Ectodermal cell (in vitro differentiated cells): ENCODE results near the gene GPR162.

Source experiments
- H3K27ac ChIP-seq: 2 replicates; pipeline ENCODE4 v1.7.0; 2013; ENCODE audit warnings: mild to moderate bottlenecking, low read depth, low read length; ENCODE audit not compliant: insufficient read depth, poor library complexity, severe bottlenecking
- H3K27me3 ChIP-seq: 2 replicates; pipeline ENCODE4 v1.7.0; 2013; ENCODE audit warnings: mild to moderate bottlenecking, low read length; ENCODE audit not compliant: insufficient read depth, control insufficient read depth, poor library complexity, severe bottlenecking
- H3K36me3 ChIP-seq: one replicate; pipeline ENCODE4 v1.7.0; 2013; ENCODE audit warnings: low read length; ENCODE audit not compliant: control insufficient read depth, insufficient read depth
- H3K4me1 ChIP-seq: one replicate; pipeline ENCODE4 v1.7.0; 2013; ENCODE audit warnings: low read length; ENCODE audit not compliant: control insufficient read depth, insufficient read depth
- H3K4me3 ChIP-seq: 2 replicates; pipeline ENCODE4 v1.7.0; 2013; ENCODE audit warnings: low read depth, low read length, control low read depth; ENCODE audit not compliant: insufficient read depth
- H3K9me3 ChIP-seq: 2 replicates; pipeline ENCODE4 v1.7.0; 2013; ENCODE audit warnings: mild to moderate bottlenecking, low read length, moderate library complexity; ENCODE audit not compliant: control insufficient read depth
- WGBS, 2 experiments: methylation state at CpG; one replicate each; pipeline ENCODE4 v1.1.7; 2013; ENCODE audit warnings: missing lambda C conversion rate in 2 of 2; 5-methylcytosine and 5-hydroxymethylcytosine counted together

The GPR162 gene

GRCh38 chr12:6809056-6809455 is 12.6 kb upstream of the GPR162 start:
- Histone ChIP-seq H3K36me3 (no peaks in the 10 kb centered on the region), H3K27ac (no peak overlapping the region), H3K27me3 (no peaks in the 10 kb centered on the region), H3K9me3 (no peaks in the 10 kb centered on the region), H3K4me1 (peaks cover 4% of the 10 kb centered on the region), H3K4me3 (no peak overlapping the region)
- WGBS, 2 experiments = 82 to 83% methylated on average over 10 of the region's 10 CpGs

- H3K36me3 ChIP-seq = no peaks in the 10 kb centered on the region
- H3K4me3 ChIP-seq = no peak overlapping the region
- WGBS, 2 experiments = 72 to 89% methylated on average over 1 of the region's 1 CpG
- no peak overlapping the region for H3K27ac ChIP-seq
- no peaks in the 10 kb centered on the region for H3K27me3 ChIP-seq
- H3K4me1 ChIP-seq = peaks cover 4% of the 10 kb centered on the region
- H3K9me3 ChIP-seq = no peaks in the 10 kb centered on the region
Observed at GRCh38 chr12:6810758-6811157, 10.9 kb upstream of the GPR162 start.

GRCh38 chr12:6813363-6813762 is 8.3 kb upstream of the GPR162 start:
- H3K4me3 ChIP-seq = no peak overlapping the region
- no peaks in the 10 kb centered on the region for H3K36me3 ChIP-seq
- no peak overlapping the region for H3K27ac ChIP-seq
- H3K9me3 ChIP-seq = no peaks in the 10 kb centered on the region
- no peaks in the 10 kb centered on the region for H3K27me3 ChIP-seq
- peaks cover 11% of the 10 kb centered on the region for H3K4me1 ChIP-seq
- WGBS, 2 experiments = 89 to 95% methylated on average over 3 to 4 of the region's 4 CpGs

DNA sequence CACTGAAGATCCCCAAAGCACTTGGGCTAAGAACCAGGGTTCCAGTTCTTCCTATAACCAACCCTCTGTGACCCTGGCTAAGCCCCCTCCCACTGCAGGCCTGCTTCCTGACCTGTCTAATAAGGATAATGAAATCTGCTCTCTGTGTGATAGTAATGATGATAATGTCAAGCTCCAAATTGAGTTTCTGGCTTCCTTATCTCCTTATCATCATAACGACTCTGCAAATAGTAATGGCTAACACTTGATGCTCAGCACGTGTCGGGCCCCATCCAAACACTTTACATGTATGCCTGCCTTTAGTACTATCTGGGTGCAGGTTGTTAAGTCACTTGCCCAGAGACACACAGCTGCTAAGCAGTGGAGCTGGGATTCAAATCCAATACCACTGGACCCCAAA is 5.0 kb upstream of the GPR162 start:
- Histone ChIP-seq H3K36me3 (no peaks in the 10 kb centered on the region), H3K9me3 (no peaks in the 10 kb centered on the region), H3K27ac (no peak overlapping the region), H3K4me3 (no peak overlapping the region), H3K27me3 (no peaks in the 10 kb centered on the region), H3K4me1 (peaks cover 35% of the 10 kb centered on the region)
- 94 to 95% methylated on average over 3 of the region's 3 CpGs for WGBS, 2 experiments

- no peak overlapping the region for H3K27ac ChIP-seq
- WGBS, 2 experiments = 92 to 97% methylated on average over 8 of the region's 8 CpGs
- H3K4me3 ChIP-seq = no peak overlapping the region
- peaks cover 39% of the 10 kb centered on the region for H3K4me1 ChIP-seq
- H3K36me3 ChIP-seq = no peaks in the 10 kb centered on the region
- no peaks in the 10 kb centered on the region for H3K27me3 ChIP-seq
- H3K9me3 ChIP-seq = no peaks in the 10 kb centered on the region
Observed at GRCh38 chr12:6817098-6817497, 4.5 kb upstream of the GPR162 start.

- Histone ChIP-seq H3K4me3 (no peak overlapping the region), H3K4me1 (peaks cover 45% of the 10 kb centered on the region), H3K9me3 (no peaks in the 10 kb centered on the region), H3K27me3 (no peaks in the 10 kb centered on the region), H3K27ac (no peak overlapping the region), H3K36me3 (no peaks in the 10 kb centered on the region)
- 82 to 91% methylated on average over 20 of the region's 20 CpGs for WGBS, 2 experiments
Observed at GRCh38 chr12:6817662-6818157, 3.9 kb upstream of the GPR162 start.

DNA sequence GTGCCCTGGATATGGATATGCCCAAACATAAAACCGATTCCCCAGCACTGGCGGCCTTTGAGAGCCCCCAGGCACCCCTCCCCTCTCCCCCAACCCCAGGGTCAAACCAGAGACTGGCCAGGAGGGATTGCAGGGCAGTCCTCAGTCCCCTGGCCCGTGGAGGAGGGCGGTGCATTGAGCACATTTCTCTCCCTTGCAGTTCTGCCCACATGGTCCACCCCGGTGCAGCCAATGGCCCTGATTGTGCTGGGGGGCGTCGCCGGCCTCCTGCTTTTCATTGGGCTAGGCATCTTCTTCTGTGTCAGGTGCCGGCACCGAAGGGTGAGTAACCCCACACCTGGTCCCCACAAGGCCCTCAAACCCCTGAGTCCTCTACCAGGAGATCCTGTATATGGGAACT is 3.4 kb upstream of the GPR162 start:
- Histone ChIP-seq H3K9me3 (no peaks in the 10 kb centered on the region), H3K27me3 (no peaks in the 10 kb centered on the region), H3K36me3 (no peaks in the 10 kb centered on the region), H3K27ac (no peak overlapping the region), H3K4me1 (peaks cover 50% of the 10 kb centered on the region), H3K4me3 (no peak overlapping the region)
- WGBS, 2 experiments = 63 to 68% methylated on average over 10 of the region's 10 CpGs

- Histone ChIP-seq H3K27me3 (no peaks in the 10 kb centered on the region), H3K4me1 (peaks cover 54% of the 10 kb centered on the region), H3K4me3 (no peak overlapping the region), H3K36me3 (no peaks in the 10 kb centered on the region), H3K9me3 (no peaks in the 10 kb centered on the region), H3K27ac (no peak overlapping the region)
- 72 to 84% methylated on average over 5 of the region's 5 CpGs for WGBS, 2 experiments
Observed at GRCh38 chr12:6818645-6819044, 3.0 kb upstream of the GPR162 start.

DNA sequence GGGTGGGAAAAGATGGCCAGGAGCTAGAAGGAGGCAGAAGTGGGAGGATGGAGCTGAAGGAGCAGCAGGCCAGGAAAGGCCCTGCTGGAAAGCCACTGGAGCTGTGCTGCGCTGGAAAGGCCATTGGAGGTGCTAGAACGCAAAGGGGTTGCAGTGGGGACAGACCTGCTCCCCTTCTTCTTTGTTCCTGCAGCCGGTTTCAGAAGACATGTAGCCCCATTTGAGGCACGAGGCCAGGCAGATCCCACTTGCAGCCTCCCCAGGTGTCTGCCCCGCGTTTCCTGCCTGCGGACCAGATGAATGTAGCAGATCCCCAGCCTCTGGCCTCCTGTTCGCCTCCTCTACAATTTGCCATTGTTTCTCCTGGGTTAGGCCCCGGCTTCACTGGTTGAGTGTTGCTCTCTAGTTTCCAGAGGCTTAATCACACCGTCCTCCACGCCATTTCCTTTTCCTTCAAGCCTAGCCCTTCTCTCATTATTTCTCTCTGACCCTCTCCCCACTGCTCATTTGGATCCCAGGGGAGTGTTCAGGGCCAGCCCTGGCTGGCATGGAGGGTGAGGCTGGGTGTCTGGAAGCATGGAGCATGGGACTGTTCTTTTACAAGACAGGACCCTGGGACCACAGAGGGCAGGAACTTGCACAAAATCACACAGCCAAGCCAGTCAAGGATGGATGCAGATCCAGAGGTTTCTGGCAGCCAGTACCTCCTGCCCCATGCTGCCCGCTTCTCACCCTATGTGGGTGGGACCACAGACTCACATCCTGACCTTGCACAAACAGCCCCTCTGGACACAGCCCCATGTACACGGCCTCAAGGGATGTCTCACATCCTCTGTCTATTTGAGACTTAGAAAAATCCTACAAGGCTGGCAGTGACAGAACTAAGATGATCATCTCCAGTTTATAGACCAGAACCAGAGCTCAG is 2.3 kb upstream of the GPR162 start:
- H3K27ac ChIP-seq = peak overlapping the region; percentile 67
- H3K4me1 ChIP-seq = peaks cover 59% of the 10 kb centered on the region
- no peaks in the 10 kb centered on the region for H3K9me3 ChIP-seq
- no peaks in the 10 kb centered on the region for H3K27me3 ChIP-seq
- 75 to 79% methylated on average over 13 of the region's 13 CpGs for WGBS, 2 experiments
- no peak overlapping the region for H3K4me3 ChIP-seq
- H3K36me3 ChIP-seq = no peaks in the 10 kb centered on the region

GRCh38 chr12:6820166-6820565 is 1.5 kb upstream of the GPR162 start:
- Histone ChIP-seq H3K27ac (peak overlapping the region; percentile 67), H3K4me3 (no peak overlapping the region), H3K36me3 (no peaks in the 10 kb centered on the region), H3K4me1 (peaks cover 63% of the 10 kb centered on the region), H3K27me3 (no peaks in the 10 kb centered on the region), H3K9me3 (no peaks in the 10 kb centered on the region)
- WGBS, 2 experiments = 31 to 34% methylated on average over 5 of the region's 5 CpGs
